Osteocyte (in vitro differentiated cells): ENCODE measurements around the gene DNAAF6. TPM values are rescaled to one million over a fixed set of nuclear protein-coding genes. Genes with fewer than 3 reads are reported as not detected.

ENCODE experiments used
- DNase-seq: peaks from one replicate; pipeline ENCODE4 v3.0.0; 2021; ENCODE audit warnings: mixed read lengths; ENCODE audit not compliant: unreplicated experiment; ENCODE audit errors: extremely low spot score
- H3K27ac Mint-ChIP-seq: one replicate; pipeline ENCODE4 v1.8.0; 2021; ENCODE audit warnings: mild to moderate bottlenecking, mixed read lengths; ENCODE audit not compliant: unreplicated experiment
- H3K27me3 Mint-ChIP-seq: one replicate; pipeline ENCODE4 v1.8.0; 2021; ENCODE audit warnings: mixed read lengths; ENCODE audit not compliant: unreplicated experiment
- H3K36me3 Mint-ChIP-seq: one replicate; pipeline ENCODE4 v1.8.0; 2021; ENCODE audit warnings: mixed read lengths; ENCODE audit not compliant: unreplicated experiment
- H3K4me1 Mint-ChIP-seq: one replicate; pipeline ENCODE4 v1.8.0; 2021; ENCODE audit warnings: mixed read lengths; ENCODE audit not compliant: unreplicated experiment
- H3K4me3 Mint-ChIP-seq: one replicate; pipeline ENCODE4 v1.8.0; 2021; ENCODE audit warnings: mild to moderate bottlenecking, moderate library complexity, mixed read lengths; ENCODE audit not compliant: unreplicated experiment
- H3K9me3 Mint-ChIP-seq: one replicate; pipeline ENCODE4 v1.8.0; 2021; ENCODE audit warnings: mixed read lengths; ENCODE audit not compliant: unreplicated experiment
- CTCF ChIP-seq: fragments of 200-600 bp; sonication (generic); IDR thresholded peaks from 2 replicates; pipeline ENCODE4 v1.5.0; 2021; ENCODE audit warnings: antibody characterized with exemption, mild to moderate bottlenecking, moderate library complexity
- total RNA-seq: library from RNA; stranded (reverse); gene quantifications from 2 replicates; pipeline ENCODE4 v1.2.1, GENCODE V29; 2021

DNAAF6 gene
- total RNA-seq, 1 donor from 2014 or later = not detected

GRCh38 chrX:107206697-107207065 is 270 bp downstream of the DNAAF6 start:
- peaks cover 6% of the 10 kb centered on the region for H3K4me1 Mint-ChIP-seq
- H3K9me3 Mint-ChIP-seq = peaks cover 4% of the 10 kb centered on the region
- no peak for TF ChIP-seq CTCF
- DNase-seq = no peak
- H3K27ac Mint-ChIP-seq = no peak overlapping the region
- H3K27me3 Mint-ChIP-seq = peaks cover 27% of the 10 kb centered on the region
- no peaks in the 10 kb centered on the region for H3K36me3 Mint-ChIP-seq
- H3K4me3 Mint-ChIP-seq = peak overlapping the region; percentile 72

DNA sequence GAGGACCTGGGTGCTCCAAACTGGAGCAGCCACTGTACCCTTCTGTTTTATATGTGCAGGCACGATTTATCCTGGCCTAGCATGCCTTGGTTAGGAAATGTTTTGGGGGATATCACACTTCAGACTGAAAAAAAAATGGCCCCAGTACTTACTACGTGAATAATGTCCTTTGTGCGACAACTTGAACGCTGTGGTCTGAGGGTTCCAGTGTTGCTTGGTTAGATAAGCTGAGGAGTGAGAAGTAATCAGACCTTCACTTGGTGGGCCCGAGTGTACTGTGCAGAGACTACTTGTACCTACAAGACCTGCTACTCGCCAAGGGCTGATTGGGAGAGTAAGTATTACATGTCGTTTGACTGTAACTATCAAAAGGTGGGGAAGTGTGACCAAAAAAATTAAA is 678 bp downstream of the DNAAF6 start:
- peaks cover 4% of the 10 kb centered on the region for H3K9me3 Mint-ChIP-seq
- no peaks in the 10 kb centered on the region for H3K36me3 Mint-ChIP-seq
- no peak for DNase-seq
- TF ChIP-seq CTCF = no peak
- H3K4me3 Mint-ChIP-seq = no peak overlapping the region
- H3K27ac Mint-ChIP-seq = no peak overlapping the region
- H3K4me1 Mint-ChIP-seq = peaks cover 6% of the 10 kb centered on the region
- H3K27me3 Mint-ChIP-seq = peaks cover 25% of the 10 kb centered on the region

DNA sequence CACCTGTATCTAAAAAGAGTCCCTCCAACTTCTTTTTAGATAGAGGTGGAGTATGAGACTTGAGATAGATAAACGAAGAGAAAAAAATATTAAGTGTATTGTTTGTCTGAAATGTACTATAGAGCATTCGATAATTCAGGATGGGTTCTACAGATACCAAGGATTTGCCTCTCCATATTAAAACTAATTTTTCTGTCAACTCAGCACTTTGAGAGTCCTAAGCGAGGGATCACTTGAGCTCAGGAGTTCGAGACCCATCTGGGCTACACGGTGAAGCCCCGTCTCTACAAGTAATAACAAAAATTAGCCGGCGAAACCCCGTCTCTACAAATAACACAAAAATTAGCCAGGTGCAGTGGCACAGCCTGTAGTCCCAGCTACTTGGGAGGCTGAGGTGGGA is 1.5 kb downstream of the DNAAF6 start:
- DNase-seq = no peak
- no peak for TF ChIP-seq CTCF
- H3K27ac Mint-ChIP-seq = no peak overlapping the region
- peaks cover 6% of the 10 kb centered on the region for H3K4me1 Mint-ChIP-seq
- H3K27me3 Mint-ChIP-seq = peaks cover 25% of the 10 kb centered on the region
- H3K9me3 Mint-ChIP-seq = peaks cover 4% of the 10 kb centered on the region
- no peaks in the 10 kb centered on the region for H3K36me3 Mint-ChIP-seq
- no peak overlapping the region for H3K4me3 Mint-ChIP-seq

DNA sequence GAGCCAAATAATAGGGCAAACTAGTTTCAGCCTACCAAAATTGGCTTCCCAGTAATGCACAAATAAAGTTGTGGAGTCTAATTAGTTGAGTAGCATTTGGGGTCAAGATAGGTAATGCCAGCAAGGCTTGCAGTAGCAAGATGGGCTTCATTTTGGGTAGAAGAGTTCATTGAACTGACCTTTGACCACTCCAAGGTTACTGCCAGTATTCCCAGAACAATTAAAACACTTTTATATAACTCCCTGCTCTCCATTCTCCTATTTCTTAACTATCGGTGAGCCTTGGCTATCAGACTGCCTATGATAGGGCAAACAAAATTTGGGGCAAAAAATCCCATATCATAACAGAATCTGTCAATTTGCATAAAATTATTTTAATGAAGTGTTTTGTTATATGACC is 7.1 kb downstream of the DNAAF6 start:
- Mint-ChIP-seq H3K4me1 (no peaks in the 10 kb centered on the region), H3K4me3 (no peak overlapping the region), H3K27me3 (peaks cover 5% of the 10 kb centered on the region), H3K36me3 (no peaks in the 10 kb centered on the region), H3K9me3 (no peaks in the 10 kb centered on the region), H3K27ac (no peak overlapping the region)
- no peak for TF ChIP-seq CTCF
- no peak for DNase-seq

- Mint-ChIP-seq H3K27ac (no peak overlapping the region), H3K4me3 (no peak overlapping the region), H3K4me1 (no peaks in the 10 kb centered on the region), H3K9me3 (peaks cover 6% of the 10 kb centered on the region), H3K36me3 (no peaks in the 10 kb centered on the region), H3K27me3 (no peaks in the 10 kb centered on the region)
- no peak for TF ChIP-seq CTCF
- DNase-seq = no peak
Measured at GRCh38 chrX:107226757-107227156, 20.3 kb downstream of the DNAAF6 start.
